HG03025 (cell line): ENCODE measurements around the gene SPATA13.
"Not testable (repeated sequence)": the region's sequence is repeated elsewhere in the genome, so short reads cannot be mapped to it uniquely, and the experiment has no call there.

Experiments used
- ATAC-seq: cut with Tn5 transposase; IDR thresholded peaks from one replicate; pipeline ENCODE4 v1.9.1; 2021; ENCODE audit warnings: mild to moderate bottlenecking, moderate library complexity; ENCODE audit not compliant: unreplicated experiment, low FRiP score

The SPATA13 gene

GRCh38 chr13:24160458-24161009 is at the start of gene SPATA13:
TSS of gene SPATA13 (plus strand) at chr13:24160720. CDS start at chr13:24222930, 62,210 bp downstream.
- ATAC-seq: peak; percentile 57

- ATAC-seq: no peak
Observed at GRCh38 chr13:24112791-24113190, 47.7 kb upstream of the SPATA13 start.

GRCh38 chr13:24115671-24116070 is 44.8 kb upstream of the SPATA13 start:
- ATAC-seq: no peak

- no peak for ATAC-seq
Observed at GRCh38 chr13:24116131-24116530, 44.4 kb upstream of the SPATA13 start.

- no peak for ATAC-seq
Observed at GRCh38 chr13:24118576-24118975, 41.9 kb upstream of the SPATA13 start.

- ATAC-seq: no peak
Observed at GRCh38 chr13:24119626-24120508, 40.7 kb upstream of the SPATA13 start.

GRCh38 chr13:24122045-24122444 is 38.5 kb upstream of the SPATA13 start:
- ATAC-seq: not testable (repeated sequence)

GRCh38 chr13:24122569-24122968 is 38.0 kb upstream of the SPATA13 start:
- ATAC-seq: no peak

GRCh38 chr13:24123761-24124160 is 36.8 kb upstream of the SPATA13 start:
- no peak for ATAC-seq

- peak; percentile 92 for ATAC-seq
Observed at GRCh38 chr13:24124789-24125476, 35.6 kb upstream of the SPATA13 start.

- no peak for ATAC-seq
Observed at GRCh38 chr13:24127116-24127631, 33.3 kb upstream of the SPATA13 start.

- no peak for ATAC-seq
Observed at GRCh38 chr13:24128112-24128511, 32.4 kb upstream of the SPATA13 start.

- no peak for ATAC-seq
Observed at GRCh38 chr13:24128962-24129361, 31.6 kb upstream of the SPATA13 start.

- ATAC-seq: no peak
Observed at GRCh38 chr13:24129914-24130774, 30.4 kb upstream of the SPATA13 start.

- ATAC-seq: no peak
Observed at GRCh38 chr13:24131749-24132148, 28.8 kb upstream of the SPATA13 start.

- no peak for ATAC-seq
Observed at GRCh38 chr13:24133021-24133795, 27.3 kb upstream of the SPATA13 start.

- no peak for ATAC-seq
Observed at GRCh38 chr13:24134231-24134630, 26.3 kb upstream of the SPATA13 start.

GRCh38 chr13:24134757-24135156 is 25.8 kb upstream of the SPATA13 start:
- ATAC-seq: no peak

GRCh38 chr13:24135674-24136300 is 24.7 kb upstream of the SPATA13 start:
- ATAC-seq: no peak
